HEK293T (cell line): Measurements from ENCODE around the gene ASIC3.

Experiments used
- BHLHE40 ChIP-seq: fragments of 450-650 bp; IDR thresholded peaks from 2 replicates; pipeline ENCODE4 v1.6.1; 2016; ENCODE audit warnings: mild to moderate bottlenecking, moderate library complexity, borderline replicate concordance
- ELF4 ChIP-seq: fragments of 450-650 bp; IDR thresholded peaks from 2 replicates; pipeline ENCODE4 v1.6.1; 2017; ENCODE audit warnings: antibody characterized with exemption

- TF ChIP-seq BHLHE40 (no peak), ELF4 (no peak)
These were observed 39.9 kb downstream of the ASIC3 start for GRCh38 chr7:151088019-151088855.
